ENCODE data around the gene HLA-DMA. TPM values are rescaled to one million over a fixed set of nuclear protein-coding genes. Genes with fewer than 3 reads are reported as not detected.

Gene HLA-DMA
- total RNA-seq, 1 donor, result 9.0 TPM

DNA sequence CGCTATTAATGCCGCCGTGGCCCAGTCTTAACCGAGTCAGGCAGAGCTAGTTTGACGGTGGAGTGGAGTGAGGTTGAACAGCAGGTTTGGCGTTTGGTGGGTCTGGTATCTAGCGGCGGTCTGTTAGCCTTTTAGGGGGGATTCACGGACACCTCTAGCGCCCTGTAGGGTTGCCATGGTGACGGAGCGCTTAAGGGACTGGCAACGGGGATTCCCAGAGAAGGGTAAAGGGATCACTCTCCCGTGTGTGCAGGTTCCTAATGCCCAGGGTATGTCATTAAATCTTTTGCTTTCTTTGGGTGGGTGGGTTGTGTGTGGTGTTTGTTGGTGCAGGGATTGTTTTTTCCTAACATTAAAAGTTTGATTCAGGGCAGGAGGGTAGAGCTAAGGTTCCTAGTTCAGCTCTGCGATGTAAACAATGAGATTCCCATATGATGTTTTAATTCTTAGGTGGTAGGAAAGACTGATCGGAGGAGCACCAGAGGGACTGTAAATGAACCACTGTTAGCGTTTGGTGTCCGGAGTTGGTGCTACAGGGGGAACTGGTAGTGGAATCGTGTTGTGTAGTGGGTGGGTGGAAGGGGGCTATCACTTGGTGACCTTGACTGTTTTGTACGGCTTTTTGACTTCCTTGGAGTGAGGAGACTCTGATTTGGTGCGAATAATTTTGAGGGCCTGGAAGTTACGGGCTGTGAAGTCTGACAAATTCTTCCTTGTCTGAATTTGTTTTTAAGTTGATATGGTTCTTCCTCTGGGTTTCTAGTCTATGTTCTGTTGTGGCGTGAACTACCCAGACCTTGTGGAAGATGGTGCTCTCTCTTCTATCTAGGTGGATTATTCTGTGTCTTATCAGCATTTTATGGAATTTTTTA lies 20.5 kb upstream of the HLA-DMA start:
- H3K36me3 ChIP-seq (ENCODE audit: insufficient read depth, low read length), result peaks cover 62% of the 10 kb centered on the region
- TF ChIP-seq, protein P1, sequence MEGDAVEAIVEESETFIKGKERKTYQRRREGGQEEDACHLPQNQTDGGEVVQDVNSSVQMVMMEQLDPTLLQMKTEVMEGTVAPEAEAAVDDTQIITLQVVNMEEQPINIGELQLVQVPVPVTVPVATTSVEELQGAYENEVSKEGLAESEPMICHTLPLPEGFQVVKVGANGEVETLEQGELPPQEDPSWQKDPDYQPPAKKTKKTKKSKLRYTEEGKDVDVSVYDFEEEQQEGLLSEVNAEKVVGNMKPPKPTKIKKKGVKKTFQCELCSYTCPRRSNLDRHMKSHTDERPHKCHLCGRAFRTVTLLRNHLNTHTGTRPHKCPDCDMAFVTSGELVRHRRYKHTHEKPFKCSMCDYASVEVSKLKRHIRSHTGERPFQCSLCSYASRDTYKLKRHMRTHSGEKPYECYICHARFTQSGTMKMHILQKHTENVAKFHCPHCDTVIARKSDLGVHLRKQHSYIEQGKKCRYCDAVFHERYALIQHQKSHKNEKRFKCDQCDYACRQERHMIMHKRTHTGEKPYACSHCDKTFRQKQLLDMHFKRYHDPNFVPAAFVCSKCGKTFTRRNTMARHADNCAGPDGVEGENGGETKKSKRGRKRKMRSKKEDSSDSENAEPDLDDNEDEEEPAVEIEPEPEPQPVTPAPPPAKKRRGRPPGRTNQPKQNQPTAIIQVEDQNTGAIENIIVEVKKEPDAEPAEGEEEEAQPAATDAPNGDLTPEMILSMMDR (IDR thresholded peaks at IDR 0.05; ENCODE audit: extremely low read depth, low read depth, low read length), result no peak
- H3K27me3 ChIP-seq (ENCODE audit: insufficient read depth, low read length), result no peaks in the 10 kb centered on the region
- peaks cover 66% of the 10 kb centered on the region for H3K79me2 ChIP-seq (ENCODE audit: insufficient read depth, low read length)
- no peak overlapping the region for H2AFZ ChIP-seq (ENCODE audit: low read length)
- peak overlapping the region; percentile 98 for H3K4me2 ChIP-seq (ENCODE audit: insufficient read depth, low read length)
- peak overlapping the region; percentile 82 for H3K4me3 ChIP-seq (ENCODE audit: insufficient read depth, low read length)
- DNase-seq (ENCODE audit: insufficient read length, low spot score, missing footprints), result peak; percentile 53
- peak overlapping the region; percentile 62 for H3K27ac ChIP-seq (ENCODE audit: low read depth, low read length)
- no peaks in the 10 kb centered on the region for H3K9me3 ChIP-seq (ENCODE audit: low read depth, low read length)
- peaks cover 33% of the 10 kb centered on the region for H3K4me1 ChIP-seq (ENCODE audit: insufficient read depth, low read length)
- peaks cover 63% of the 10 kb centered on the region for H4K20me1 ChIP-seq (ENCODE audit: insufficient read depth, low read length)

- Histone ChIP-seq H3K36me3 (ENCODE audit: insufficient read depth, low read length) (peaks cover 54% of the 10 kb centered on the region), H3K79me2 (ENCODE audit: insufficient read depth, low read length) (peaks cover 65% of the 10 kb centered on the region), H4K20me1 (ENCODE audit: insufficient read depth, low read length) (peaks cover 55% of the 10 kb centered on the region), H2AFZ (ENCODE audit: low read length) (no peak overlapping the region), H3K27me3 (ENCODE audit: insufficient read depth, low read length) (no peaks in the 10 kb centered on the region), H3K27ac (ENCODE audit: low read depth, low read length) (peak overlapping the region; percentile 62), H3K9me3 (ENCODE audit: low read depth, low read length) (no peaks in the 10 kb centered on the region), H3K4me3 (ENCODE audit: insufficient read depth, low read length) (peak overlapping the region; percentile 82), H3K4me2 (ENCODE audit: insufficient read depth, low read length) (peak overlapping the region; percentile 98), H3K4me1 (ENCODE audit: insufficient read depth, low read length) (peaks cover 37% of the 10 kb centered on the region)
- peak; percentile 85 for DNase-seq (ENCODE audit: insufficient read length, low spot score, missing footprints)
- TF ChIP-seq, protein P1 (IDR thresholded peaks at IDR 0.05; ENCODE audit: extremely low read depth, low read depth, low read length), result no peak
Observed at GRCh38 chr6:32972353-32973143, 19.7 kb upstream of the HLA-DMA start.

DNA sequence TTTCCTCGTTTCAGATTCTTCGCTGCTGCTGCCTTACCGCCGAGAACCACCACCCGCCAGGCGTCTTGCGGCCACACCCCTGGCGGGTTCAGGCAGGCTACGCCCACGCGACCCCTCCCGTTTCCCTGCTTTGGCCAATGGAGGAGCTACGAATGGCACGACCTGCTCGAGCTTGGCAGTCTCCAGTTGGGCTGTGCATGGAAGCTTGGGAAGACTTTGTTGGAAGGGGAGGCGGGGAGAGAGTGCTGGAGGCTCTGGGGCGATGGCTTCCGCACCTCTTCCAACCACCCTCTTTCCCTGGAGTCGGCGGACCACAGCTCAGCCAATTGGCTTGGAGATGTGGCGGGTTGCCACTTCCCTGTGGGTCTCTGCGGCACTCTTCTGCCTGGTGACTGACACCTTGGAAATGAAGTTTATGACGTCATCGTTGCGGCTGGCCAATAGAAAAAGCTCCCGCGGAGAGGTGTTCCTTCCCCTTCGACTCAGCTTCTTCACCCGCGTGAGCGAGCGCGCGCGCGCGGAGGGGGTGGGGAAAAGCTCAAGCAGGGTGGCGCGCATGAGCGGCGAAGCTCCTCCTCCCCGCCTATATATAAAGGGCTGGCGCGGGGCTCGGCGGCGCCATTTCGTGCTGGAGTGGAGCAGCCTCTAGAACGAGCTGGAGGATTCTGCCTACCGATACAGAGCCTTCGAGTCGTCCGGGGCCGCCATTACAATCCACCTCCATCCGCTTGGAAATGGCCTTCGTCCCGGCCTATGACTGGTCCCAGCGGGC lies 18.9 kb upstream of the HLA-DMA start:
- H4K20me1 ChIP-seq (ENCODE audit: insufficient read depth, low read length), result peaks cover 47% of the 10 kb centered on the region

More for the DNA sequence above, 18.9 kb upstream of the HLA-DMA start:
- TF ChIP-seq, protein P1 (IDR thresholded peaks at IDR 0.05; ENCODE audit: extremely low read depth, low read depth, low read length), result no peak
- peaks cover 64% of the 10 kb centered on the region for H3K79me2 ChIP-seq (ENCODE audit: insufficient read depth, low read length)
- peak overlapping the region; percentile 95 for H3K4me3 ChIP-seq (ENCODE audit: insufficient read depth, low read length)
- H3K4me1 ChIP-seq (ENCODE audit: insufficient read depth, low read length), result peaks cover 42% of the 10 kb centered on the region
- peak overlapping the region; percentile 99 for H3K4me2 ChIP-seq (ENCODE audit: insufficient read depth, low read length)
- H2AFZ ChIP-seq (ENCODE audit: low read length), result no peak overlapping the region
- peaks cover 46% of the 10 kb centered on the region for H3K36me3 ChIP-seq (ENCODE audit: insufficient read depth, low read length)
- no peaks in the 10 kb centered on the region for H3K27me3 ChIP-seq (ENCODE audit: insufficient read depth, low read length)
- no peaks in the 10 kb centered on the region for H3K9me3 ChIP-seq (ENCODE audit: low read depth, low read length)
- peak overlapping the region; percentile 100 for H3K27ac ChIP-seq (ENCODE audit: low read depth, low read length)
- DNase-seq (ENCODE audit: insufficient read length, low spot score, missing footprints), result peak; percentile 97

Data from osteoblast (primary cell).